NCI-H2227 (cell line): ENCODE measurements around the gene P2RY6.
A peak's percentile ranks its signal among the peaks of the same experiment; 100 is the strongest.

Source experiments
- DNase-seq: peaks from one replicate; lab custom pipeline; 2025; ENCODE audit not compliant: unreplicated experiment; lab: John Stamatoyannopoulos, UW

P2RY6 gene

DNA sequence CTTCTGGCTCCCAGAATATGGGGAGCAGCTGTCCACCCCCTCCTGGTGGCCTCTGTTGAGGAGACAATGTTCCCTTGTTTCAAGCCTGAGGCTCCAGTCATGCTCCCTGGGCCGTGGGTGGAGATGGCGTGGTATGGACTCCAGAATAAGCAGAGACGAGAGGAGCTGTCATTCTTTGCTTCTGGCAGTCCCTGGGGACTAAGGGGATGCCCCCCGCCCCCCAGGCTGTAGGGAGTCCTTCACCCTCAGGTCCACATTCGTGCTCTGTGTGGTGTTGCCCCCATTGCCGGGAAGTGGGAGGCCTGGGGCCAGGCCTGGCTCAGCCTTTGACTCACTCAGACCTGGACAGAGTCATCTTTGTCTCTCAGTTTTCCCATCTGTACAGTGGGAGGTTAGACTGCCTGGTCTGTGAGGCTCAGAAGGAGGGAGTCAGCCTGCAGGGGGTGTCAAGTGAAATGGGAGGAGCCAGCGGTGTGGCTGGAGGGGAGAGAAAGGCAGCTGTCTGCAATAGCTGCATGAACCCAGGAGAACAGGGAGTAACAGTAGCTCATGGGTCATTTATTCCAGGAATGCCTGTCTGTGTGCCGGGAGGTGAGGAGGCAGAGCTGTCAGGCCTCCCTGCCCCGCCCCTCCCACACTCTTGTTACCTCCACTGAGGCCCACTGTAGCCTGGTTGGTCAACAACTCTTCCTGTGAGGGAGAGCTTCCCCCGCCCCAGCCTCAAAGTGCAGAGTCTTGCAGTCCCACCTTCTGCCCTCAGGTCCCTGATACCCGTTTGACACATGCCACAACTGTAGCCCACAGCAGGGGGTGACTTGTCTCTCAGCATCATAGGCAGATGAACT is 42.2 kb downstream of the P2RY6 start:
- peak; percentile 23 for DNase-seq

DNA sequence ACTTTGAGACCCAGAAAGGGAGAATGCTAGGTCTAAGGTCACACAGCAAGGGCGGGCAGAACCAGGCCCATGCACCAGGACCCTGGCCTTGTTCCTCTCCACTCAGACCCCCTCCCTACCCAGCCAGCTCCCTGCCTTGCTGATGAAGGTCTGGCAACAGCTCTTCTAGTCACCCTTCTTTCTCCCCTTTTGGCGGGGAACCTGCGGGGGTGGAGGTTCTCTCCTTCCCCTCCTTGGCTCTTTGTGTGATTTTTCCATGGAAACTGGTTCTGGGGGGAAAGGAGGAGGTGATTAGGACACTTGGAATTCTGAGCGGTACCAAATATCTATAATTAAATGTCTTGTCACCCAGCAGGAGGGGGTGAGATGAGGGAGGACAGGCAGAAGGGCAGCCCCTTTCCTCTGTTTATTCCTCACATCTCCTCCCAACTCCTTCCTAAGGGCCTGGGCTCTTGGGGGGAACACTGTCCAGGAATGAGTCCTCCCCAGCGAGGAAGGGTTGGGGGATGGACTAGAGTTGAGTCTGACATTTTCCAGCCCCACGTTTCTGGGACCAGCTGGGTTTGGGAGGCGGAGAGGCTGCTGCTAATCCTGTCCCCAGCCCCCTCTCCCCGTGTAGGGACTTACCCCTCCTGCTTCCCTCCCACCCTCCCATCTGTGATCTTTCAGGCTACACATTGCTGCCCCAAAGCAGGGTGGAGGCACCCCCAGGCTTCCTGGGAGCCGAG is 43.3 kb downstream of the P2RY6 start:
- peak; percentile 44 for DNase-seq

GRCh38 chr11:73316422-73316821 is 44.3 kb downstream of the P2RY6 start:
- DNase-seq = no peak

- DNase-seq = no peak
Observed at GRCh38 chr11:73317373-73317772, 45.2 kb downstream of the P2RY6 start.

- DNase-seq = no peak
Observed at GRCh38 chr11:73317803-73318202, 45.7 kb downstream of the P2RY6 start.

DNA sequence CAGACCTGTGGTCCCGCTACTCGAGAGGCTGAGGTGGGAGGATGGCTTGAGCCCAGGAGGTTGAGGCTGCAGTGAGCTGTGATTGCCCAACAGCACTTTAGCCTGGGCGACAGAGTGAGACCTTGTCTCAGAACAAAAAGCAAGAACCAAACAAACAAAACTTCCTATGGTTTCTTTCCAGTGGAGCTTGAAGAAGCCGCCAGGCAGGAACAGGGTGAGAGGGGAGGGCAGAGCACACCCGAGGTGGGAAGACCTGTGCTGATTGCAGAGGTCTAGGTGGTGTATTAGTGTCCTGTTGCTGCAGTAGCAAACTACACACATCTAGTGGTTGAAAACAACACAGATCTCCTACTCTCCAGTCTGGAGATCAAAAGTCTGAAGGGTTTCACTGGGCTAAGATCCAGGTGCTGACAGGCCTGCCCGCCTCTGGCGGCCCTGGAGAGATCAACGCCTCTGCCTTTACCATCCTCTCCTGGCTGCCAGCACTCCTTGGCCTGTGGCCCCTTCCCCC is 46.4 kb downstream of the P2RY6 start:
- DNase-seq = no peak

DNA sequence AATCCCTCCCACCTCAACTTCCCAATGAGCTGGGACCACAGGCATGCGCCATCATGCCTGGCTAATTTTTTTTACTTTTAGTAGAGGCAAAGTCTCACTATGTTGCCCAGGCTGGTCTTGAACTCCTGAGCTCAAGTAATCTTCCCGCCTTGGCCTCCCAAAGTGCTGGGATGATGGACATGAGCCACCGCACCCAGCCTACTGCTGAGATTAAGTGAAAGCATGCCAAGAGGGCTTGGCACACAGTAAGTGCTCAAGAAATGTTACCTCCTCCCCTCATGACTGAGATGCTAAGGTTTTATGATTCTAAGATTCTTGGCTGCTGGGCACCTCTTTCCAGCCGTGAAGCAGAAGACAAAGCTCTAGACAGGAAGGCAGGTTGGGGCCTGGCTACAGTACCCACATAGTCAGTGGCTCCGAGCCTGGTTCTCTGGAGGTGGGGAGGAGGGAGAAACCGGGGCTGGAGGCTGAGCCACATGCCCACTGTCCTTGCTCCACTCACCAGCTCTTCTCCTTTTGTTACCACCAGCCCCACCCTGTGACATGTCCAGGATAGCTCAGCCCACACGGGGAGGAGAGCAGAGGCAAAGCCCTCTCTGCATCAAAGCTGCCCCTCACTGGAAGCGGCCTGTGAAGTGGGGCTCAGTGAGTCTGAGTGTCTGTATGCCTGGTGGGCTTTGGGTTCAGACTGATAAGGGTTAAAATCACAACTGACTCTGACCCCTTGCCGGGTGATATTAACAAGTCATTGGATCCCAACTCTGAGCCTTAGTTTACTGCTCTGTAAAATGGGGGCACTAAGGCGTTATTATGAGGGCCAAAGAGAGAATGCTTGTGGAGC is 48.8 kb downstream of the P2RY6 start:
- no peak for DNase-seq

GRCh38 chr11:73321604-73322381 is 49.7 kb downstream of the P2RY6 start:
- DNase-seq = no peak

GRCh38 chr11:73322382-73323306 is 50.5 kb downstream of the P2RY6 start:
- no peak for DNase-seq

GRCh38 chr11:73323464-73323863 is 51.3 kb downstream of the P2RY6 start:
- DNase-seq = peak; percentile 36

DNA sequence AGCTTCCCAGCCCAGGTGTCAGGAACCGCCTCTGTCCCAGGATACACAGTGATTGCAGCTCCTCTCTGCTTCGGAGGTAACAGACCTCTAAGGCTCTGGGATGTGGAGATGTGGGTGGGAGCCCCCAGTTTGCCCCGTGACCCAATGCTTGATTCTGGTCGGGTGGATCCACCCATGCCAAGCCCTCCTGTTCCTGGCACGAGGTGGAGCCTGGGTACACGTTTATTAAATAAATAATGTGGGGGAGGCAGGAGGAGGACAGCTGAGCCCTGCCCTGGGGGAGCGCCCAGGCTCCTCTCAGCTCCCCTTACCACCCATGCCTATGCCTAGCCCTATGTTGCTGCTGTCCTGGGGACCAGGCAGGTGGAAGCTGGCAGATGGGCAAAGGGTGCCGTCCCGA is 52.0 kb downstream of the P2RY6 start:
- DNase-seq = no peak

- DNase-seq = no peak
Observed at GRCh38 chr11:73324665-73325035, 52.5 kb downstream of the P2RY6 start.

- DNase-seq = peak; percentile 17
Observed at GRCh38 chr11:73325036-73325981, 53.2 kb downstream of the P2RY6 start.

DNA sequence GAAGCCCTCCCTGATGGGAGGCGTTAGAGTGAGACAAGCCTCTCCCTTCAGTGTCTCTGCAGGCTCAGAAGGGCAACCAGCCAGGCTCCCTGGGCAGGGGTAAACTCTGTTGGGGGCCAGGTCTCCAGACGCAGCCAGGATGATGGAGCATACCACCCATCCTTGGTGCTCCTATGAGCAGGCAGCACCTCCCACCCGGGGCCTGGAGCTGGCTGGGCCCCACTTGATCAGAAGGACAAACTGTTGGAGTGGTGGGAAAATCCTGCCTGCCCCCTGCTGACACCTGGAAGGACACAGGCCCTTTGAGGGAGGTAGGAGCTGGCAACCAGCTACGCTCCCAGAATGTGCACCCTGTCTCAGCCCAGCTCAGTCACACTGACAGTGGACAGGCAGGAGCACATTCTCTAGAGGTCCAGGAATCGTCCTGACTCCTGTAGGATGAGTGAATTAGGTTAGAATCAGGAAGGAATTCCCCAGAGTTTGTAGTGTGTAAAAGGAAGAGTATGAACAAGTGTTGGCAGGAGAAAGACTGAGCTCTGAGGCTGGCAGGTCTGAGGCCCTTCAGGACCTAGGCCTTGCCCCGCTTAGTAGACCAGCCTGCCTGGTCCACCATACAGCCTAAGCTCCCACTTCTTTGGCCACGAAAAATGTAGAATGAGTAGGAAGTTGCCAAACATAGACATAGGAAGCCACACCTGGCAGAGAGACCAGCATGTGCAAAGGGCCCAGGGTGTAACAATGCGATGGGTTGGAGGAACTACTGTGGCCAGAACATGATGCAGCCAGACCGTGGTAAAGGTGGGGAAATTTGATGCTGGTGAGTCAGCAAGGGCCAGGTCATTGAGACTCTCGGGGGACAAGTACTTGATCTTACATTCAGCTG is 55.0 kb downstream of the P2RY6 start:
- DNase-seq = no peak

DNA sequence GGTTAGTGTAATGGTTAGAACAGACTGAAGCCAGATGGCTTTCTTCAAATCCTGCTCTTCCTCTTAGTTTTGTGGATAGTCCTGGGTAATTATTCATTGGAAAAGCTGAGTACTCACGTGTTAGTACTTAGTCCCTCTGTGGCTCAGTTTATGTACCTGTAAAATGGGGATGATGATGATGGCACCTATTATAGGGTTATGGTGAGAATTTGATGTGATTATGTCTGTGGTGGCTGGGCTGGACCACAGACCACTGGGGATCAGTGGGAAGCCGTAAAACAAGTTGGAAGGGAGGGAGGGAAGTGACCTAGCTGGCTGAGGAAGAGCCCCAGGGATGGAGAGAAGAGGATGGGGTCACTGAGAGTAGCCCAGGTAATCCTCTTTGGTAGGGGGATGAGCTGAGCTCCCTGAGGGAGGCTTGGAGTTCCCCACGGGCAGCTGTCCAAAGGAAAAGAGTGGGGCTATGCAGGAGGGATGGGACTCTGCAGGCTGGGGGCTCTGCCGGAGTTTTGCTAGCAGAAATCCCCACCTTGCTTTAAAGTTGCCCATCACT is 55.8 kb downstream of the P2RY6 start:
- DNase-seq = no peak

GRCh38 chr11:73330569-73331093 is 58.5 kb downstream of the P2RY6 start:
- DNase-seq = peak; percentile 27
